Measurements from ENCODE around the gene L1CAM.

- TF ChIP-seq POLR2AphosphoS5 (IDR thresholded peaks at IDR 0.05; ENCODE audit: low read depth, low read length) (no peak), REST (IDR thresholded peaks at IDR 0.05; ENCODE audit: insufficient read depth in 1 of 2, low read depth in 2 of 2, low read length in 2 of 2) (no peak), TAF1 (IDR thresholded peaks at IDR 0.05; ENCODE audit: borderline replicate concordance, insufficient read depth, low read length) (no peak)
Measured at GRCh38 chrX:153878969-153879653, 6.9 kb downstream of the L1CAM start.
